Activated CD4-positive, alpha-beta T cell treated with anti-CD3 and anti-CD28 coated beads for 36 hours (primary cell): ENCODE measurements around the gene MYDGF. TPM values are rescaled to one million over a fixed set of nuclear protein-coding genes. Genes with fewer than 3 reads are reported as not detected.
"Not testable (repeated sequence)": the region's sequence is repeated elsewhere in the genome, so short reads cannot be mapped to it uniquely, and the experiment has no call there.

Experiments used
- ATAC-seq: fragments of 200-7000 bp; cut with Tn5 transposase; one replicate; pipeline ENCODE4 v1.10.0; 2021; ENCODE audit warnings: mild to moderate bottlenecking, moderate library complexity
- CTCF ChIA-PET: fragments of 350-600 bp; sonication (Branson Sonifier 250); formaldehyde crosslinking; loops from one replicate; lab custom pipeline; 2021; ENCODE audit warnings: antibody characterized with exemption; lab: Charles Lee
- POLR2A ChIA-PET: fragments of 350-600 bp; sonication (Branson Sonifier 250); formaldehyde crosslinking; loops from one replicate; lab custom pipeline; 2021; ENCODE audit warnings: antibody characterized with exemption, inconsistent platforms; lab: Charles Lee
- DNase-seq: peaks from one replicate; pipeline ENCODE4 v3.0.0-alpha.2; 2020
- H3K27ac Mint-ChIP-seq: one replicate; pipeline ENCODE4 v1.8.0; 2021; ENCODE audit warnings: mixed read lengths
- H3K27me3 Mint-ChIP-seq: one replicate; pipeline ENCODE4 v1.8.0; 2021; ENCODE audit warnings: mixed read lengths
- H3K36me3 Mint-ChIP-seq: one replicate; pipeline ENCODE4 v1.8.0; 2021; ENCODE audit warnings: low read depth, mixed read lengths
- H3K4me1 Mint-ChIP-seq: one replicate; pipeline ENCODE4 v1.8.0; 2021; ENCODE audit warnings: mixed read lengths
- H3K4me3 Mint-ChIP-seq: one replicate; pipeline ENCODE4 v1.8.0; 2021; ENCODE audit warnings: mild to moderate bottlenecking, moderate library complexity, mixed read lengths
- H3K9me3 Mint-ChIP-seq: one replicate; pipeline ENCODE4 v1.8.0; 2021; ENCODE audit warnings: low read depth, mixed read lengths
- intact Hi-C, 2 experiments: fragments of 100-400 bp; cut with DNase I in 1 of 2; cut with micrococcal nuclease in 1 of 2; formaldehyde crosslinking; loops; one replicate each; pipeline versions ENCODE4 v1.14.2 to v1.15.1; 2022 to 2024; cut with DNase I, micrococcal nuclease
- total RNA-seq, 2 experiments: library from RNA; stranded (reverse); gene quantifications; one replicate each; pipeline ENCODE4 v1.2.3, GENCODE V29; 2021

Gene MYDGF
- total RNA-seq, result 10 to 100 TPM; 34.7 to 53.8 TPM

GRCh38 chr19:4669723-4670480, at the start of gene MYDGF:
MYDGF (minus strand) TSS chr19:4670342; CDS start chr19:4670334, 8 bp downstream.
- no peaks in the 10 kb centered on the region for H3K9me3 Mint-ChIP-seq
- DNase-seq (peak; percentile 97), ATAC-seq (peak; percentile 99)
- CTCF ChIA-PET, result no interaction called here
- peaks cover 22% of the 10 kb centered on the region for H3K36me3 Mint-ChIP-seq
- no peaks in the 10 kb centered on the region for H3K27me3 Mint-ChIP-seq
- H3K4me1 Mint-ChIP-seq, result peaks cover 18% of the 10 kb centered on the region
- peak within 1 kb of the TSS; percentile 75 for H3K27ac Mint-ChIP-seq
- peak within 1 kb of the TSS; percentile 85 for H3K4me3 Mint-ChIP-seq
- intact Hi-C loops, result loop anchor here in 1 of 2 experiments (1.0 to 2.0 kb wide), 11 partner anchors 31 to 1010 kb away; partner anchors contain the start of genes FEM1A, MICOS13, MPND and PLIN3
- POLR2A ChIA-PET, result no interaction called here

- H3K4me3 Mint-ChIP-seq, result no peak overlapping the region
- CTCF ChIA-PET, result interaction anchor here (0.6 kb wide), 1 partner anchor 71 kb away, joined by 3 read pairs; no protein-coding TSS in a partner anchor
- no peaks in the 10 kb centered on the region for H3K9me3 Mint-ChIP-seq
- POLR2A ChIA-PET, result no interaction called here
- no peak for ATAC-seq
- H3K36me3 Mint-ChIP-seq, result peaks cover 33% of the 10 kb centered on the region
- H3K27ac Mint-ChIP-seq, result no peak overlapping the region
- peaks cover 17% of the 10 kb centered on the region for H3K4me1 Mint-ChIP-seq
- no peak for DNase-seq
- no peaks in the 10 kb centered on the region for H3K27me3 Mint-ChIP-seq
- intact Hi-C loops, result no loop called here
Observed at GRCh38 chr19:4719499-4719866, 49.3 kb upstream of the MYDGF start.

DNA sequence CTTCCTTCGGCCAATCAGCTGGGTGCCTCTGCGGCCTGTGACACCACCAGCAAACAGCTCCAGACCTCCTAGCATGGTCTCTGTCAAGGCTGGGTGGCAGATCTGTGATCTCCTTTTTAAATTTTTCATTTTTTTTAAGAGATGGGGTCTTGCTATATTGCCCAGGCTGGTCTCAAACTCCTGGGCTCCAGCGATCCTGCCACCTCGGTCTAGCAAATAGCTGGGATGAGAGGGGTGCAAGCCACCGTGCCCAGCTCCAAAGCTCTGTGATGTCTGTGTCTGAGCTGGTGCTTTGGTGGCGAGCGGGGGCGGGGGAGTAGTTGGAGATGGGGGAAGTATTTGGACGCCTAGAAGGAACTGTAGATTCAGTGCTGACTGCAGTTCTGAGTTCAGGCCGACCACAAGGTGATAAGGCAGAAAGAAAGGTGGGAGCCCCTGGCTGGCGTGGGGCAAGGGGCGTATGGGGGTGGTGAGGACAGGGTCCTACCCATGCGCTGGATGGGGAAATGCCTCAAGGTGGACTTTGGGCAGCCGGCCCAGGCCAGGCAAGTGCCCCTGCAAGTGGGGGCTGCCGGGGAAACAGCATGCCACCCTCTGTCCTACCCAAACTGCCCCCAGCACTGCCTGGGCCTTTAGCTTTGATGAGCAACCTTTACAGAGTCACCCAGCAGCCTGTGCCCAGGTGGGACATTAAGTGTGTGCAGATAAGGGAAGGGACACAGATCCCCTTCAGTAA, 48.0 kb upstream of the MYDGF start:
- H3K36me3 Mint-ChIP-seq, result peaks cover 38% of the 10 kb centered on the region
- CTCF ChIA-PET, result no interaction called here

GRCh38 chr19:4717191-4717965, 47.2 kb upstream of the MYDGF start:
- H3K9me3 Mint-ChIP-seq, result no peaks in the 10 kb centered on the region
- intact Hi-C loops, result no loop called here
- DNase-seq (no peak), ATAC-seq (no peak)
- no peaks in the 10 kb centered on the region for H3K27me3 Mint-ChIP-seq
- ChIA-PET POLR2A (no interaction called here), CTCF (no interaction called here)
- no peak overlapping the region for H3K4me3 Mint-ChIP-seq
- H3K27ac Mint-ChIP-seq, result no peak overlapping the region
- H3K4me1 Mint-ChIP-seq, result peaks cover 13% of the 10 kb centered on the region
- peaks cover 41% of the 10 kb centered on the region for H3K36me3 Mint-ChIP-seq

More for the DNA sequence above, 48.0 kb upstream of the MYDGF start:
- ATAC-seq (no peak), DNase-seq (no peak)
- Mint-ChIP-seq H3K27ac (no peak overlapping the region), H3K4me3 (no peak overlapping the region), H3K4me1 (peaks cover 17% of the 10 kb centered on the region), H3K9me3 (no peaks in the 10 kb centered on the region), H3K27me3 (no peaks in the 10 kb centered on the region)
- POLR2A ChIA-PET, result no interaction called here
- intact Hi-C loops, result no loop called here

- Mint-ChIP-seq H3K36me3 (peaks cover 41% of the 10 kb centered on the region), H3K4me3 (no peak overlapping the region), H3K4me1 (peaks cover 3% of the 10 kb centered on the region), H3K27ac (no peak overlapping the region), H3K9me3 (no peaks in the 10 kb centered on the region), H3K27me3 (no peaks in the 10 kb centered on the region)
- no peak for DNase-seq
- intact Hi-C loops, result no loop called here
- ChIA-PET POLR2A (no interaction called here), CTCF (no interaction called here)
- ATAC-seq, result no peak
Observed at GRCh38 chr19:4715529-4716221, 45.5 kb upstream of the MYDGF start.

DNA sequence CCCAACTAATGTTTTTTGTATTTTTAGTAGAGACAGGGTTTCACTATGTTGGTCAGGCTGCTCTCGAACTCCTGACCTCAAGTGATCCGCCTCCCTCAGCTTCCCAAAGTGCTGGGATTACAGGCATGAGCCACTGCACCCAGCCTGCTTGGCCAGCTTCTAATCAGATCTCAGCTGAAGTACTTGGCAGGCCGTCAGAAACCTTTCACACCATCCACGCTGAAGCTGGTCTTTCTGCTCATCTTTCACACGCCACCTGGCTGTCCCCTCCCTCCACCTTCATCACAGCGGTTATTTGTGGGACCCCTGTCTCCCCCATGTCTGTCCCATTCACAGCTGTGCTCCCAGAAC, 45.0 kb upstream of the MYDGF start:
- H3K4me3 Mint-ChIP-seq, POLR2A ChIA-PET: not testable (repeated sequence)

DNA sequence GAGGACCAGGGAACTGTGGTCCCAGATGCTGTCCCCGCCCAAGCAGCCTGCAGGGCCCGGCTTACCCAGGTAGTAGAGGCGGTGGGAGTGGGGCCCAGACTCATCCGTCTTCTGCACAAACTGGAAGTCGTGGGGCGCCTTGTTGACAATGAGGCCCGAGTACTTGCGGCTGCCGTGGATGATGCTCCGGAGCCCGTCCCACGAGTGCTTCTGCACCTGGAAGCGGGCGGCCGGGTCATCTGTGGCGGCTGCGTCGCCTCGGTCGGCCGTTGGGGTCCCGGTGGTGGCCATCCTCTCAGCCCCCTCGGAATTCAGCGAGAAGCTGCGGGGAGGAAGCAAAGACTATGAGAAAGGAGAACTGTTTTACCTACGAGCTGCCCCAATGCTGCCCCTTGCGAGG, 43.9 kb upstream of the MYDGF start:
- no peaks in the 10 kb centered on the region for H3K27me3 Mint-ChIP-seq
- CTCF ChIA-PET, result no interaction called here
- DNase-seq, result no peak

More for the DNA sequence above, 45.0 kb upstream of the MYDGF start:
- DNase-seq, H3K9me3 Mint-ChIP-seq, CTCF ChIA-PET, intact Hi-C loops, H3K27ac Mint-ChIP-seq, H3K27me3 Mint-ChIP-seq, H3K4me1 Mint-ChIP-seq, ATAC-seq: not testable (repeated sequence)
- peaks cover 37% of the 10 kb centered on the region for H3K36me3 Mint-ChIP-seq

DNA sequence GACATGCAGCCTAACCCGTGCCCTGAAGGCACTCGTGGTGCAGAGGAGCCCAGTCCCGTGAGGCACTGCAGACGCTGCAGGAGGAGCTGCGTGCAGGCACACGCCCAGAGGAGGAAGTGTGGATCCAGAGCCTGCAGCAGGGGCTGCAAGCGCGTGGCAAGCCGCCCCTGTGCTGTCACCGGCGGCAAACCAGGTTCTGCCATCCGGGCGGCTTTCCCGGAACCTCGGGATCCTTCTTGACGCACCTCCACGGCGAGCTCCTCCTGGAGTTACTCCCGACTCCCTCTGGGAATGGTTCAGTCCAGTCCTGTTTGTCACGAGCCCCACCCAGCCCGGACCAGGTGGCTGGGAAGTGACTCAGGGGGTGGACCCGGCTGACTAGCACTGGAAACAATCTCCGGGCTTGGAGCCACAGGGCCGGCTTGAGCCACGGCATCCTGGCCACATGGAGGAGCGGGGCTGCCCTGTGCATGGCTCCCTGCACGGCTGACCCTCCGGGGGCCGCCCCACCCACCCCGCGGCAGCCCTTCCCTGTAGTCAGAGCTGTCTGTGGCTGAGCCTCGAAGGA, 43.3 kb upstream of the MYDGF start:
- ATAC-seq, result no peak
- Mint-ChIP-seq H3K9me3 (no peaks in the 10 kb centered on the region), H3K4me1 (peaks cover 7% of the 10 kb centered on the region), H3K27ac (no peak overlapping the region), H3K27me3 (no peaks in the 10 kb centered on the region), H3K4me3 (no peak overlapping the region), H3K36me3 (peaks cover 36% of the 10 kb centered on the region)
- ChIA-PET POLR2A (no interaction called here), CTCF (no interaction called here)
- intact Hi-C loops, result no loop called here
- no peak for DNase-seq

More for the DNA sequence above, 43.9 kb upstream of the MYDGF start:
- intact Hi-C loops, result no loop called here
- H3K36me3 Mint-ChIP-seq, result peaks cover 40% of the 10 kb centered on the region
- no peak for ATAC-seq
- H3K9me3 Mint-ChIP-seq, result no peaks in the 10 kb centered on the region
- H3K27ac Mint-ChIP-seq, result no peak overlapping the region
- POLR2A ChIA-PET, result interaction anchor here (0.5 kb wide), 1 partner anchor 721 kb away, joined by 3 read pairs; no protein-coding TSS in a partner anchor
- H3K4me3 Mint-ChIP-seq, result no peak overlapping the region
- peaks cover 7% of the 10 kb centered on the region for H3K4me1 Mint-ChIP-seq

DNA sequence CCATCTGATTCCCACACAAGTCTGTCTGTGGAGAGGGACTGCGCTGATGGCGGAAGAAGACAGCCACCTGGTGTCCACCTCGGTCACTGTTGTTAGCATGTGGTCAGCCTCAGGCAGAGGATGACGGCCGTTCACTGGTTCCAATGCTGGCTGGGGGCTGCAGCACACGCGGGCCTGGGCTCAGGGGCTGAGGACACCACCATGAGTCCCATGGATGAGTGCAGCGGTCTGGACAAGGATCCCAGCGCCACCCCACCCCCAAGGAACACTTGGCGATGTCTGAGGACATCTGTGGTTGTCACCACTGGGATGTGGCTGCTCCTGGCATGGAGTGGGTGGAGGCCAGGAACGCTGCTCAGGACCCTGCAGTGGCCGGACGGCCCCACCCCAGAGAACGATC, 42.6 kb upstream of the MYDGF start:
- peaks cover 35% of the 10 kb centered on the region for H3K36me3 Mint-ChIP-seq
- no peaks in the 10 kb centered on the region for H3K27me3 Mint-ChIP-seq
- ChIA-PET POLR2A (no interaction called here), CTCF (interaction anchor here (0.7 kb wide), 1 partner anchor 9 kb away, joined by 3 read pairs; no protein-coding TSS in a partner anchor)
- intact Hi-C loops, result no loop called here
- no peak overlapping the region for H3K4me3 Mint-ChIP-seq
- ATAC-seq, result no peak
- H3K4me1 Mint-ChIP-seq, result peaks cover 7% of the 10 kb centered on the region
- H3K9me3 Mint-ChIP-seq, result no peaks in the 10 kb centered on the region
- DNase-seq, result no peak
- no peak overlapping the region for H3K27ac Mint-ChIP-seq

GRCh38 chr19:4711211-4711610, 41.1 kb upstream of the MYDGF start:
- intact Hi-C loops, result no loop called here
- CTCF ChIA-PET, result interaction anchor here (0.8 kb wide), 1 partner anchor 988 kb away, joined by 4 read pairs; no protein-coding TSS in a partner anchor
- DNase-seq (no peak), ATAC-seq (no peak)
- H3K36me3 Mint-ChIP-seq, result peaks cover 29% of the 10 kb centered on the region
- no peaks in the 10 kb centered on the region for H3K9me3 Mint-ChIP-seq
- no peak overlapping the region for H3K4me3 Mint-ChIP-seq
- peaks cover 7% of the 10 kb centered on the region for H3K4me1 Mint-ChIP-seq
- POLR2A ChIA-PET, result no interaction called here
- no peaks in the 10 kb centered on the region for H3K27me3 Mint-ChIP-seq
- H3K27ac Mint-ChIP-seq, result no peak overlapping the region

DNA sequence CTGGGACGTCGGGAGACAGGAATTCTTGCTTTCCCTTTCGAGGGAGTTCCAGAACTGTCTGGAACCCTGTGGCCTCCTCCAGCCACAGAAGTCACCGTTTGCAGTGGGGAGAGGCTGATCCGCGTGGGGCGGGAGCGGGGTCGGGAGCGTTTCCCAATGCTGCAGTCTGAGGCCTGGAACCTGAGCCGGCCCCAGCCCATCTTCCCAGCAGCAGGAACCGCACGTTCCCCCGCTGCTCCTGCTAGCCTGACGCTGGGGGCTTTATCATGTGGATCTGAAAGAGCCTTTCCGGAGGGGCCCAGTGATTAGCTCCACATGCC, 40.1 kb upstream of the MYDGF start:
- H3K27me3 Mint-ChIP-seq, result no peaks in the 10 kb centered on the region
- ChIA-PET CTCF (no interaction called here), POLR2A (no interaction called here)
- intact Hi-C loops, result no loop called here
- ATAC-seq, result no peak
- no peak overlapping the region for H3K27ac Mint-ChIP-seq
- no peak for DNase-seq
- H3K36me3 Mint-ChIP-seq, result peaks cover 23% of the 10 kb centered on the region
- H3K4me3 Mint-ChIP-seq, result no peak overlapping the region
- peaks cover 7% of the 10 kb centered on the region for H3K4me1 Mint-ChIP-seq
- no peaks in the 10 kb centered on the region for H3K9me3 Mint-ChIP-seq
